ENCODE results near the gene DDX24. TPM values are rescaled to one million over a fixed set of nuclear protein-coding genes. Genes with fewer than 3 reads are reported as not detected.

Gene DDX24
- polyA plus RNA-seq, 2 donors: 45.6 to 58.3 TPM

DNA sequence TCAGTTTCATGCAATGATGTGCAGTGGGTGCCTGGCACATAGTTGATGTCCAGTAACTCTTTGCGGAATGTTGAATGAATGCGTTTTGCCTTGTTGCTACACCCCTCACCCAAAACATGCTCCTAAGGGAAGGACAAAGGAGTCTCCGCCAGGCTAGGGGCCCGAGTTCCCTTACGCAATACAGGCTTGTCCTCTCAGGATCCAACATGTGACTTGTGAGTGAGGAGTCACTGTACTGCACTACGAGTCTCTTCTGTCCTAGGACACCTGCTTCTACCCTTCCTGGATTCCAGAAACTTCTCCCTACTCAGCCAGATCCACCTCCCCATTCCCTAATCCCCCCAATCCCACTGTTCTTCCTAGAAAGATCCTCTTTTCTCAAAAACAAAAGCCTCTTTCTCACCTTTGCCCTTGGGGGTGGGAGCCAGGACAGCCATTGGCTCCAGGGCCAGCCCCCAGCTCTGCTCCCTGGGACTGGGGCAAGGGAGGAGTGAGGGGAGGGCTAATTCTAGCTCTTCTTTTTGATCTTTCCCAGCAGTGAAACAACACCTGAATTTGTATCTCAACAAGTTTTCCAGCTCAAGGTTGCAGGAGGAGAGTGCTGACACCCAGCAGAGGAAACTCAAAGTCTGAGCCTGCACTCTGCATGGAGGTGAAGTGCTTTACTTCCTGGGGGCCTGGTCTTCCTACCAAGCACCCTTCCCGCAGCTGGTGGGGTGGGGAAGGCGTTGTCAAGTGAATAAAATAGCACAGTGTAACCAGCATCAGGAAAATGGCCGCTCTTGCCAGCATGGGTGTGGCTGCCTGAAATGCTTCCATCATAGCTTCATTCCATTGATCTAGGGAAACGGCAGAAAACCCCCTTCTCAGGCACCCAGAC is 58.2 kb downstream of the DDX24 start:
- no peaks in the 10 kb centered on the region for H3K36me3 ChIP-seq (ENCODE audit: control insufficient read depth in 2 of 2, insufficient read depth in 2 of 2, low read length in 1 of 2)
- H3K27me3 ChIP-seq (ENCODE audit: control insufficient read depth in 1 of 2, insufficient read depth in 2 of 2, low read length in 2 of 2): no peaks in the 10 kb centered on the region
- H3K27ac ChIP-seq (ENCODE audit: low read depth in 2 of 2, low read length in 1 of 2): no peak overlapping the region
- H3K4me1 ChIP-seq (ENCODE audit: control insufficient read depth in 2 of 2, insufficient read depth in 2 of 2, low read length in 1 of 2): peaks cover 10 to 11% of the 10 kb centered on the region in 2 donors
- H3K9me3 ChIP-seq (ENCODE audit: control insufficient read depth in 2 of 2, insufficient read depth in 1 of 2, low read depth in 1 of 2, low read length in 1 of 2): no peaks in the 10 kb centered on the region
- 56 to 74% methylated on average over 10 of the region's 10 CpGs for WGBS, 2 donors
- no peak overlapping the region for H3K4me3 ChIP-seq (ENCODE audit: low read depth in 1 of 2, low read length in 2 of 2)

DNA sequence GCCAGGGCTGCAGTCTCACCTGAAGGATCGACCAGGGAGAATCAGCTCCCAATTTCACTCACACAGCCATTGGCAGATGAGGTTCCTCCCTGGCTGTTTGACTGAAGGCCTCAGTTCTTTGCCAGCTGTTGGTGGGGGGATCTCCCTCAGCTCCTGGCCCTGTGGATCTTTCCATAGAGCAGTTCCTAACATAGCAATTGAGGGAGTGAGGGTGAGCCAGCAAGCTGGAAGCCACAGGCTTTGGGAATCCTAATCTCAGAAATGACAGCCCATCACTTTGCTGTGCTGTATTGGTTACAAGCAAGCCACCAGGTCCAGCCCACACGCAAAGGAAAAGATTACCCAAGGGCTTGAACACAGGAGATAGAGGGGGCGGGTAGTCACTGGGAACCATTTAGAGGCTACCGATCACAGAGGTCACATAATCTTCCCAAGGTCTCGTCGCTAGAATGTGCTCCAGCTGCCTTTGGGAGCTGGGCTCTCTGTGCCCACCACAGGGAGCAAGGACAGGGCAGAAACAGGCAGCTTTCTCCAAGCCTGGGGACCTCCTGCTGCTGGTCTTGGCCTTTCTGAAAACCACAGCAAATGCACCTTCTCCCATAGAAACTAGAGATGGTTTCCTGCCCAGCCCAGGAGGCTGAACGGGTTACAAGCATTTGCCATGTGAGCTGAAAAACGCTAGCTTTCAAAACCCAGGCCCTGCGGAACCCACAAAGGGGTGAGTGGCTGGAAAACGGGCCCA is 59.4 kb downstream of the DDX24 start:
- Histone ChIP-seq H3K9me3 (ENCODE audit: control insufficient read depth in 2 of 2, insufficient read depth in 1 of 2, low read depth in 1 of 2, low read length in 1 of 2) (no peaks in the 10 kb centered on the region), H3K27ac (ENCODE audit: low read depth in 2 of 2, low read length in 1 of 2) (no peak overlapping the region), H3K4me3 (ENCODE audit: low read depth in 1 of 2, low read length in 2 of 2) (no peak overlapping the region), H3K36me3 (ENCODE audit: control insufficient read depth in 2 of 2, insufficient read depth in 2 of 2, low read length in 1 of 2) (no peaks in the 10 kb centered on the region), H3K27me3 (ENCODE audit: control insufficient read depth in 1 of 2, insufficient read depth in 2 of 2, low read length in 2 of 2) (no peaks in the 10 kb centered on the region), H3K4me1 (ENCODE audit: control insufficient read depth in 2 of 2, insufficient read depth in 2 of 2, low read length in 1 of 2) (peaks cover 0 to under 1% of the 10 kb centered on the region in 2 donors)
- 69 to 76% methylated on average over 10 of the region's 10 CpGs for WGBS, 2 donors

DNA sequence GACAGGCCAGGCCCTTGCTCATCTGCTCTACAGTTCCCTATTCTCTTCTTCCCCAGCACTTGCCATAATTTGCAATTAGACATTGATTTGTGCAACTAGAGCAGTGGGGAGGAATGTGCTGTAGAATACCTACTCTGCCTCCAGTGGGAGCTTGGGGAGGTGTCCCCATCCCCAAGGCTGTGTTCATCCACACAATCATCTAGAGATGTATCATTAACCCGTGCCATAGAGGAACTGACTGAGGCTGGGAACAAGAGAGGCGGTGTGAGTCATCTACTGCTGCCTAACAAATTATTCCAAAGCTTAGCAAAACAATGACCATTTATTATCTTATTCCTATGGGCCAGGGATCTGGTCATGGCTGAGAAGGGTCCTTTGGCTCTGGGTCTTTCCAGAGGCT is 60.0 kb downstream of the DDX24 start:
- WGBS, 2 donors: 65 to 73% methylated on average over 2 of the region's 2 CpGs
- no peaks in the 10 kb centered on the region for H3K36me3 ChIP-seq (ENCODE audit: control insufficient read depth in 2 of 2, insufficient read depth in 2 of 2, low read length in 1 of 2)
- no peaks in the 10 kb centered on the region for H3K9me3 ChIP-seq (ENCODE audit: control insufficient read depth in 2 of 2, insufficient read depth in 1 of 2, low read depth in 1 of 2, low read length in 1 of 2)

DNA sequence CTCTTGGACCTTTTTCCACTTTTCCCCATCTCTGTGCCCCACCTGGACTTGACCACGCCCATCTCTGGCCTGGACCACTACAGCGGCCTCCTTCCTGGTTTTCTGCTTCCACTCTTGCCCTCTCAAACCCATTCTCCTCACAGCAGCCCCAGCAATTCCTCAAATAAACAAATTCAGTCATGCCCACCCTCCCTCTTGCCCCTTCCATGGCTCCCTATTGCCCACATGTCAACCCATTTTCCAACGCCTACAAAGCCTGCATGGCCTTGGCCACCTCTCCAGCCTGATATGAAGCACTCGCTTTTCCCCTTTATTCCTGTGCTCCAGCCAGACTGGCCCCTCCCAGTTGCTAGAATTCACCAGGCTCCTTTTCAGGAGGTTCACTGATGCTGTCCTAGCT is 60.7 kb downstream of the DDX24 start:
- Histone ChIP-seq H3K4me1 (ENCODE audit: control insufficient read depth in 2 of 2, insufficient read depth in 2 of 2, low read length in 1 of 2) (no peaks in the 10 kb centered on the region), H3K4me3 (ENCODE audit: low read depth in 1 of 2, low read length in 2 of 2) (no peak overlapping the region), H3K9me3 (ENCODE audit: control insufficient read depth in 2 of 2, insufficient read depth in 1 of 2, low read depth in 1 of 2, low read length in 1 of 2) (no peaks in the 10 kb centered on the region), H3K36me3 (ENCODE audit: control insufficient read depth in 2 of 2, insufficient read depth in 2 of 2, low read length in 1 of 2) (no peaks in the 10 kb centered on the region), H3K27ac (ENCODE audit: low read depth in 2 of 2, low read length in 1 of 2) (no peak overlapping the region), H3K27me3 (ENCODE audit: control insufficient read depth in 1 of 2, insufficient read depth in 2 of 2, low read length in 2 of 2) (no peaks in the 10 kb centered on the region)
- WGBS, 2 donors: 84 to 92% methylated on average over 4 of the region's 4 CpGs

More for the DNA sequence above, 60.0 kb downstream of the DDX24 start:
- Histone ChIP-seq H3K4me1 (ENCODE audit: control insufficient read depth in 2 of 2, insufficient read depth in 2 of 2, low read length in 1 of 2) (no peaks in the 10 kb centered on the region), H3K4me3 (ENCODE audit: low read depth in 1 of 2, low read length in 2 of 2) (no peak overlapping the region), H3K27ac (ENCODE audit: low read depth in 2 of 2, low read length in 1 of 2) (no peak overlapping the region), H3K27me3 (ENCODE audit: control insufficient read depth in 1 of 2, insufficient read depth in 2 of 2, low read length in 2 of 2) (no peaks in the 10 kb centered on the region)

DNA sequence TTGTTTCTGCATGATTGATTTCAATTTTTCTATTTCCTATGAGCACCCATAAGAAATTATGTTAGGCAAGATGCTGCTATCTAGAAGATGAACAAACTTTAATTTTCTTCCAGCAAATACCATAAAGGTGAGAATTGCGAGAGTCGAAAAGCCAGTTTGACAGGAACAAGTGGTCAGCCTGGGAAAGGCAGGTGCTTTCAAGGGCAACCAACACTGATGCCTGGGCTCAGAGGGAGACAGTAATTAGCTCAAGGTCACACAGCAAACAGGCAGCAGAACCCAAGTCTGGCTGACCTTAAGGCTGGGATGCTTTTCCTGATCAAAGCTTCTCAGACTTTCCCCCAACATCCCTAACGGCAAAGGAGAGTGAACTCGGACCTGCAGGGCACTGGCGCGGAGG is 61.7 kb downstream of the DDX24 start:
- 61 to 71% methylated on average over 6 of the region's 6 CpGs for WGBS, 2 donors
- Histone ChIP-seq H3K4me3 (ENCODE audit: low read depth in 1 of 2, low read length in 2 of 2) (no peak overlapping the region), H3K9me3 (ENCODE audit: control insufficient read depth in 2 of 2, insufficient read depth in 1 of 2, low read depth in 1 of 2, low read length in 1 of 2) (no peaks in the 10 kb centered on the region), H3K4me1 (ENCODE audit: control insufficient read depth in 2 of 2, insufficient read depth in 2 of 2, low read length in 1 of 2) (no peaks in the 10 kb centered on the region), H3K27ac (ENCODE audit: low read depth in 2 of 2, low read length in 1 of 2) (no peak overlapping the region), H3K36me3 (ENCODE audit: control insufficient read depth in 2 of 2, insufficient read depth in 2 of 2, low read length in 1 of 2) (no peaks in the 10 kb centered on the region), H3K27me3 (ENCODE audit: control insufficient read depth in 1 of 2, insufficient read depth in 2 of 2, low read length in 2 of 2) (no peaks in the 10 kb centered on the region)

DNA sequence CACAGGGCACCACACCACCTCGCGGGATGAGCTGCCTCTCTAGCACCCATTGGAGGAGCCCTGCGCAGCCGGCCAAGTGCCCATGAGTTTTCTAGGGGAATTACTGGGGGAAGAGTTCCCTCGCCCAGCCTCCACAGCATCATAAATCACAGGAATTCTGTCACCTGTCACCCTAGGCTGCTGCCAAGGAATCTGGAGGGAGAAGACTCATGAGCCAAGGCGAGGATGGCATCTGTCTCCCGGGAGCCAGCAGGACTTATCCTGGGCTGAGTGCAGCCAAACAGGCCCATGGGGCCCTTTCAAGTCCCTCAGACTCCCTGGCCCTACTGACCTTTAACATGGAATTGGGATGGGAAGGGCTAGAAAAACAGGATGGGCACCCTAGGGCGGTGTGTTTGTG is 62.7 kb downstream of the DDX24 start:
- H3K27ac ChIP-seq (ENCODE audit: low read depth in 2 of 2, low read length in 1 of 2): no peak overlapping the region
- 73 to 81% methylated on average over 8 of the region's 8 CpGs for WGBS, 2 donors

DNA sequence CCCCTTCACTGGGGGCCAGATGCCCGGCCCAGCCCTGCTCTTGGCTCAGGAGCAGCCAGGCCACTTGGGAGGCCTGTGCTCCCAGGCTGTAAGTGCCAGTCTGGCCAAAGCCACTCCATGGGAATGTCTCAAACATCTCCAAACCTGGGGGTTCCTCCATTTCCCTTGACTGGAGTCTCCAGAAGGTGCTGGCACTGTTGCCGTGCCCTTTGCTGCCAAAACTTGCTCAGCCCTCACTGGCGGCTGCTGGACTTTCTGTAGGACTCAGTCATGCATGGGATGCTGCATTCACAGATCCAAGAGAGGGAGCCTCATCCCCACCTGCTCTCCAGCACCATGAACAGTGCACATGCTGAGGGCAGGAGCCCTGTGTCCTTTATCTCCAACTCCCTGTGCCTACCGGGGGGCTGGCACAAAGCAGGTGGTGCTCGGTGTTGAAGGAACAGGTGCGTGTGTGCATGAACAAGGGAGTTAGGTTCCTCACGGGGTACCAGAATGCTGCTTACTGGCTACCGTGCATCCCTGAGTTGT is 64.5 kb downstream of the DDX24 start:
- H3K27me3 ChIP-seq (ENCODE audit: control insufficient read depth in 1 of 2, insufficient read depth in 2 of 2, low read length in 2 of 2): no peaks in the 10 kb centered on the region
- no peak overlapping the region for H3K27ac ChIP-seq (ENCODE audit: low read depth in 2 of 2, low read length in 1 of 2)
- no peaks in the 10 kb centered on the region for H3K36me3 ChIP-seq (ENCODE audit: control insufficient read depth in 2 of 2, insufficient read depth in 2 of 2, low read length in 1 of 2)
- H3K4me1 ChIP-seq (ENCODE audit: control insufficient read depth in 2 of 2, insufficient read depth in 2 of 2, low read length in 1 of 2): no peaks in the 10 kb centered on the region
- 79 to 88% methylated on average over 8 of the region's 8 CpGs for WGBS, 2 donors
- no peaks in the 10 kb centered on the region for H3K9me3 ChIP-seq (ENCODE audit: control insufficient read depth in 2 of 2, insufficient read depth in 1 of 2, low read depth in 1 of 2, low read length in 1 of 2)
- H3K4me3 ChIP-seq (ENCODE audit: low read depth in 1 of 2, low read length in 2 of 2): no peak overlapping the region

More for the DNA sequence above, 62.7 kb downstream of the DDX24 start:
- Histone ChIP-seq H3K36me3 (ENCODE audit: control insufficient read depth in 2 of 2, insufficient read depth in 2 of 2, low read length in 1 of 2) (no peaks in the 10 kb centered on the region), H3K27me3 (ENCODE audit: control insufficient read depth in 1 of 2, insufficient read depth in 2 of 2, low read length in 2 of 2) (no peaks in the 10 kb centered on the region), H3K4me3 (ENCODE audit: low read depth in 1 of 2, low read length in 2 of 2) (no peak overlapping the region), H3K4me1 (ENCODE audit: control insufficient read depth in 2 of 2, insufficient read depth in 2 of 2, low read length in 1 of 2) (no peaks in the 10 kb centered on the region), H3K9me3 (ENCODE audit: control insufficient read depth in 2 of 2, insufficient read depth in 1 of 2, low read depth in 1 of 2, low read length in 1 of 2) (no peaks in the 10 kb centered on the region)

DNA sequence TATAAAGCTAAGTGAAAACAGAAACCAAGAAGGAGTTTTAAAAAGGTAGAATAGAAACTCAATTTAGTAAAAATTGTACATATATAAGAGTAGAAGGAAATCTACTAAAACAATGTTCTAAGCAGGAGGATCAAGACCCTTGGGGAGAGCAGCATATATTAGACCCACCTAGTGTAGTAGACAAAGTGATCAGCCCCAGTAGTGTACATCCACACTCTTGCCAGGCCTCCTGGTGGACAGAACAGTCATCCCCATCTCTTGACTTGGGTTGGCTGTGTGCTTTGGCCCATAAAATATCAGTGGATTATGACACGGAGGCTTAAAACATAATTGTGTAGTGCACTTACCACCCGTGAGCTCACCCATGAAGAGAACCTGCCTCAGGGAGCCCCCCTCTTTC is 65.8 kb downstream of the DDX24 start:
- no peak overlapping the region for H3K27ac ChIP-seq (ENCODE audit: low read depth in 2 of 2, low read length in 1 of 2)
- H3K9me3 ChIP-seq (ENCODE audit: control insufficient read depth in 2 of 2, insufficient read depth in 1 of 2, low read depth in 1 of 2, low read length in 1 of 2): no peaks in the 10 kb centered on the region
- peaks cover 0 to 5% of the 10 kb centered on the region in 2 donors for H3K4me1 ChIP-seq (ENCODE audit: control insufficient read depth in 2 of 2, insufficient read depth in 2 of 2, low read length in 1 of 2)
- 88 to 90% methylated on average over 2 of the region's 2 CpGs for WGBS, 2 donors
- no peak overlapping the region for H3K4me3 ChIP-seq (ENCODE audit: low read depth in 1 of 2, low read length in 2 of 2)
- H3K27me3 ChIP-seq (ENCODE audit: control insufficient read depth in 1 of 2, insufficient read depth in 2 of 2, low read length in 2 of 2): no peaks in the 10 kb centered on the region
- no peaks in the 10 kb centered on the region for H3K36me3 ChIP-seq (ENCODE audit: control insufficient read depth in 2 of 2, insufficient read depth in 2 of 2, low read length in 1 of 2)

DNA sequence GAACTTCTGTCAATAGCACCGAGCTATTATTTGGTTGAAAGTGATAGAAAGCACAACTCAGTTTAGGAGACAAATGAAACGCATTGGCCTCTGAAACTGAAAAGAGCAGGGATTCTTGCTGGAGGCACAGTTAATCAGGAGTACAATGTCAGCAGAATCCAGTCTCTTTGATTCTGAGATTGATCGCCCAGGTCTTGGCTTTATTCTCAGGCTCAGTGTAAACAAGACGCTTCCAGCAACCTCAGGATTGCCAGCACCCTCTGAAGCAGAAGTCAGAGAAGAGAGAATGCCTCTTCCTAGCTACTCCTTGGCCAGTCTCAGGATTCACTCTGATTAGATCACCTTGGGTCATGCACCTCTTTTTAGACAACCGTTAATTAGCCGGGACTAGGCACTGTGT is 66.6 kb downstream of the DDX24 start:
- Histone ChIP-seq H3K9me3 (ENCODE audit: control insufficient read depth in 2 of 2, insufficient read depth in 1 of 2, low read depth in 1 of 2, low read length in 1 of 2) (no peaks in the 10 kb centered on the region), H3K27me3 (ENCODE audit: control insufficient read depth in 1 of 2, insufficient read depth in 2 of 2, low read length in 2 of 2) (no peaks in the 10 kb centered on the region), H3K27ac (ENCODE audit: low read depth in 2 of 2, low read length in 1 of 2) (no peak overlapping the region), H3K36me3 (ENCODE audit: control insufficient read depth in 2 of 2, insufficient read depth in 2 of 2, low read length in 1 of 2) (no peaks in the 10 kb centered on the region), H3K4me1 (ENCODE audit: control insufficient read depth in 2 of 2, insufficient read depth in 2 of 2, low read length in 1 of 2) (peaks cover 0 to 5% of the 10 kb centered on the region in 2 donors), H3K4me3 (ENCODE audit: low read depth in 1 of 2, low read length in 2 of 2) (no peak overlapping the region)
- WGBS, 2 donors: 41 to 48% methylated on average over 6 of the region's 6 CpGs

All from esophagus (tissue), 2 donors.